A673 (cell line): ENCODE measurements around the gene IMMP2L.

ENCODE experiments used
- EZH2 ChIP-seq: fragments of 200-600 bp; sonication (generic); IDR thresholded peaks from 2 replicates; pipeline ENCODE4 v1.6.1; 2017; ENCODE audit warnings: borderline replicate concordance, low read depth, mild to moderate bottlenecking, mixed read lengths, antibody characterized with exemption, low read length; ENCODE audit not compliant: poor library complexity, severe bottlenecking
- TF ChIP-seq, protein P1 (sequence below): fragments of 300-800, 200-600 bp; sonication (generic); conservative IDR thresholded peaks from 2 replicates; pipeline ENCODE4 v1.5.1; 2017; ENCODE audit warnings: low read depth, mild to moderate bottlenecking, antibody characterized with exemption, low read length, moderate library complexity, mixed read lengths

DNA sequence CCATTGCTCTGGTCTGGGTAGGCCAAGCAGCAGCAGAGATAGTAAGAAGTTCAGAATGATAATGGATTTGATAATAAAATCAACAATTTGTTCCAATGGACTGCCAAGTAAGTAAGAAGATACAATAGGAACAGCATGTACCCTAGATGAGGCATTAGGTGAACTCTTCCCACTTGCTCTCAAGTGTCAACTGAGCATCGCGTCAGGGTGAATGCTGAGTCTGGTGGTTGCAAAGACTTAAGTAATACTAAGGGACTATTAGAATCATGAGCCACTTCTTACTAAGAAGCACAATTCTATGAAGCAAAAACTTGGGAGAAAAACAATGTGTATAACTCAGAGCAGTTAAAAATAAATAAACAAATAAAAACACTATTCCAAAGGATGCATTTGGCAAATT lies 416.8 kb downstream of the IMMP2L start:
- TF ChIP-seq, protein P1, sequence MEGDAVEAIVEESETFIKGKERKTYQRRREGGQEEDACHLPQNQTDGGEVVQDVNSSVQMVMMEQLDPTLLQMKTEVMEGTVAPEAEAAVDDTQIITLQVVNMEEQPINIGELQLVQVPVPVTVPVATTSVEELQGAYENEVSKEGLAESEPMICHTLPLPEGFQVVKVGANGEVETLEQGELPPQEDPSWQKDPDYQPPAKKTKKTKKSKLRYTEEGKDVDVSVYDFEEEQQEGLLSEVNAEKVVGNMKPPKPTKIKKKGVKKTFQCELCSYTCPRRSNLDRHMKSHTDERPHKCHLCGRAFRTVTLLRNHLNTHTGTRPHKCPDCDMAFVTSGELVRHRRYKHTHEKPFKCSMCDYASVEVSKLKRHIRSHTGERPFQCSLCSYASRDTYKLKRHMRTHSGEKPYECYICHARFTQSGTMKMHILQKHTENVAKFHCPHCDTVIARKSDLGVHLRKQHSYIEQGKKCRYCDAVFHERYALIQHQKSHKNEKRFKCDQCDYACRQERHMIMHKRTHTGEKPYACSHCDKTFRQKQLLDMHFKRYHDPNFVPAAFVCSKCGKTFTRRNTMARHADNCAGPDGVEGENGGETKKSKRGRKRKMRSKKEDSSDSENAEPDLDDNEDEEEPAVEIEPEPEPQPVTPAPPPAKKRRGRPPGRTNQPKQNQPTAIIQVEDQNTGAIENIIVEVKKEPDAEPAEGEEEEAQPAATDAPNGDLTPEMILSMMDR: no peak
- no peak for TF ChIP-seq EZH2
